ENCODE data around the gene TRPM4.
A peak's percentile ranks its signal among the peaks of the same experiment; 100 is the strongest.
"Not testable (repeated sequence)": the region's sequence is repeated elsewhere in the genome, so short reads cannot be mapped to it uniquely, and the experiment has no call there.

TRPM4 gene

DNA sequence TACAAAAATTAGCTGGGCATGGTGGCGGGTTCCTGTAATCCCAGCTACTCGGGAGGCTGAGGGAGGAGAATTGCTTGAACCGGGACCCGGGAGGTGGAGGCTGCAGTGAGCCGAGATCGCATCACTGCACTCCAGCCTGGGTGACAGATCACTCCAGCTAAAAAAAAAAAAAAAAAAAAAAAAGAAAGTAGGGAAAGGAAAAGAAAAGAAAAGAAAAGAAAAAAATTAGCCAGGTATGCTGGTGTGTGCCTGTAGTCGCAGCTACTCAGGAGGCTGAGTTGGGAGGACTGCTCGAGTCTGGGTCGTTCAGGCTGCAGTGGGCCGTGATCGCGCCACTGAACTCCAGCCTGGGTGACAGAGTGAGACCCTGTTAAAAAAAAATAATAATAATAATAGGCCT is 30.4 kb upstream of the TRPM4 start:
- DNase-seq: not testable (repeated sequence)

DNA sequence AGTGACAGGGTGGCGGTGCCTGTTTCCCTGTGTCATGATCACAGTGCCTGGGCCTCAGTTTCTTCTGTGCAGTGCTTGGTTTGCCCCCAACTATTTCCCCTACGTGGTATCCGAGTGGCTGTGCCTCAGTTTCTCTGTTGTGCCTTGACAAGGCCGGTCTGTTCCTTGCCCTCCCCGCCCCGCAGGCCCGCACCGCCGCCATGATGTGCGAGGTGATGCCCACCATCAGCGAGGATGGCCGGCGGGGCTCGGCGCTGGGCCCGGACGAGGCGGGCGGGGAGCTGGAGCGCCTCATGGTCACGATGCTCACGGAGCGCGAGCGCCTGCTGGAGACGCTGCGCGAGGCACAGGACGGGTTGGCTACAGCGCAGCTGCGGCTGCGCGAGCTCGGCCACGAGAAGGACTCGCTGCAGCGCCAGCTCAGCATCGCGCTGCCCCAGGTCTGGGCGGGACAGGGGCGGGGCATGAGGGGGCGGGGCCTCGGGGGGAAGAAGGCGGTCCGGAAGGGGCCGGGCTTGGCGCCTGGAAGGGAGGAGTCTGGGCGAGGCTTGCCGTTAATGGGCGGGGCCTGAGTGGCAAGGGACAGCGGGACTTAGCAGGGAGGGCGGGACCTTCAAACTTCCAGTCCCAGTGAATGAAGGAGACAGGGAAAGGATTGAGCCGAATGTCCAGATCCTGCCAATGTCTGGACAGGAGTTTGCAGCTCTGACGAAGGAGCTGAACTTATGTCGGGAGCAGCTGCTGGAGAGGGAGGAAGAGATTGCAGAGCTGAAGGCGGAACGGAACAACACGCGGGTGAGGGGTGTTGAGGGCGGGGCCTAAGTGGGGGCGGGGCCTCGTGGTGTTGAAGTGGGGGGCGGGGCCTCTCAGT is 29.7 kb upstream of the TRPM4 start:
- peak; percentile 99 for DNase-seq

DNA sequence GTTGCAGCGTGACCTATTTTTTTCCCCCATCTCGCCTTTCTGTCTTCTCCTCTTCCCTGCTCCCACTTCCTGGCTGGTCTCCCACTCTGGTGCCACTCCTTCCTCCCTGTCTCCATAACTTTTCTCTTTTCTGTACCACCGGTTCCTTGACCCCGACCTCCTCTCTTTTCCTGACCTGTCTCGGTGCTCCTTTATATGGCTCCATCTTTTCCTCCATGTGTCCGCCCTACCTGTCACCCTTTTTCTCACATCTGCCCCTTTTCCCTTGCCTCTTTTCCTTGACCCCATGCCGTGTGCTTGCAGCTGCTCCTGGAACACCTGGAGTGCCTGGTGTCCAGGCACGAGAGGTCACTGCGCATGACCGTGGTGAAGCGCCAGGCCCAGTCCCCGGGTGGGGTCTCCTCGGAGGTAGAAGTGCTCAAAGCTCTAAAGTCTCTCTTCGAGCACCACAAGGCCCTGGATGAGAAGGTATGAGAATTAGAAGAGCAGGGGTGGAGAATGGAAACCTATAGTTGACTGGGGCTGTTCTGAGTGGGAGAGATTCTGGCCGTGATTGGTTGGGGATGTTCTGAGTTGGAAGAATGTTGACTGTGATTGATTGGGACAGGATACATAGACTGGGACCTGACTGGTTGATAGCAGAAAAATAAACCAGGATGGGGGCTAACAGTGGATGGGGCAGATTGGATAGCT is 28.9 kb upstream of the TRPM4 start:
- no peak for DNase-seq

DNA sequence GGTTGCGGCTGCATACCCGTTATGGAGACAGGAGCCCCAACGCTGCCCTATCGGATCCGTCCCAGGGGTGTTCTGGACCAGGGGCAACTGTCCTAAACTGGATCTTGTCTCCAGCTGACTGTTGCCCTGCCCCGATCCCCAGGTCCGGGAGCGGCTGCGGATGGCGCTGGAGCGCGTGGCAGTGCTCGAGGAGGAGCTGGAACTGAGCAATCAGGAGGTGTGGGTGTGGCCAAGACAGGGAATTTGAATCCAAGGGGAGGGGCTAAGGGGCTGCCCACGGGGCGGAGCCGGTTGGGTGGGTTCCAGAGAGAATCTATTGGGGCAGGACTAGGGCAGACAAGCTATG is 28.4 kb upstream of the TRPM4 start:
- no peak for DNase-seq

DNA sequence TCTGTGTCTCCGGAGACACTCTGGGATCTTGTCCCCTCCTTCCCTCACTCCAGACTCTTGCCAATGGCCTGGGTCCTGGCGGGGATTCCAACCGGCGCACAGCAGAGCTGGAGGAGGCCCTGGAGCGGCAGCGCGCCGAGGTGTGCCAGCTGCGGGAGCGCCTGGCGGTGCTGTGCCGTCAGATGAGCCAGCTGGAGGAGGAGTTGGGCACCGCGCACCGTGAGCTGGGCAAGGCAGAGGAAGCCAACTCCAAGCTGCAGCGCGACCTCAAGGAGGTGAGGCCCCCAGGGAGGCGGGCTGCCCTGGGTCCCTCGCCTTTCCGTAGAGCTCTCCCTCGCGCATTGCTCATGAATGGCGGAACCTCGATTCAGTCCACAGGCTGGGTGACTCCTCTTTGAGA is 27.3 kb upstream of the TRPM4 start:
- peak; percentile 22 for DNase-seq

DNA sequence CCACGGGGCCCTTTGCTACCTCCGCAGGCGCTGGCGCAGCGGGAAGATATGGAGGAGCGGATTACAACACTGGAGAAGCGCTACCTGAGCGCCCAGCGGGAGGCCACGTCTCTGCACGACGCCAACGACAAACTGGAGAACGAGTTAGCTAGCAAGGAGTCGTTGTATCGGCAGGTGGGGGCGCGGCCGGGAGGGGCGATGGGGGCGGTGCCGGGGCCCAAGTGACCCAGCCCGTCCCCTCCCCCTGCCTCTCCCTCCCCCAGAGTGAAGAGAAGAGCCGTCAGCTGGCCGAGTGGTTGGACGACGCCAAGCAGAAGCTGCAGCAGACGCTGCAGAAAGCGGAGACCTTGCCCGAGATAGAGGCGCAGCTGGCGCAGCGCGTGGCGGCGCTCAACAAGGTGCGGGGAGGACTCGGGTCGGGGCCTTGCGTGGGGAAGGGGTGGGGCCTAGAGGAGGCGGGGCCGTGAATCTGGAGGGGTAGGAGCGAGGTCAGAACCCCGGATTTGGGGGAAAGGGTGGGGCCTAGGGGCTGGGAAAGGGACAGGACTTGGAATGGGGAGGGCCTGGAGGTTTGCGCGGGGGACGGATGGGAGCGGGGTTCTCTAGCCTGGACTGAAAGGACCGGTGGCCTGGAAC is 24.5 kb upstream of the TRPM4 start:
- peak; percentile 39 for DNase-seq

DNA sequence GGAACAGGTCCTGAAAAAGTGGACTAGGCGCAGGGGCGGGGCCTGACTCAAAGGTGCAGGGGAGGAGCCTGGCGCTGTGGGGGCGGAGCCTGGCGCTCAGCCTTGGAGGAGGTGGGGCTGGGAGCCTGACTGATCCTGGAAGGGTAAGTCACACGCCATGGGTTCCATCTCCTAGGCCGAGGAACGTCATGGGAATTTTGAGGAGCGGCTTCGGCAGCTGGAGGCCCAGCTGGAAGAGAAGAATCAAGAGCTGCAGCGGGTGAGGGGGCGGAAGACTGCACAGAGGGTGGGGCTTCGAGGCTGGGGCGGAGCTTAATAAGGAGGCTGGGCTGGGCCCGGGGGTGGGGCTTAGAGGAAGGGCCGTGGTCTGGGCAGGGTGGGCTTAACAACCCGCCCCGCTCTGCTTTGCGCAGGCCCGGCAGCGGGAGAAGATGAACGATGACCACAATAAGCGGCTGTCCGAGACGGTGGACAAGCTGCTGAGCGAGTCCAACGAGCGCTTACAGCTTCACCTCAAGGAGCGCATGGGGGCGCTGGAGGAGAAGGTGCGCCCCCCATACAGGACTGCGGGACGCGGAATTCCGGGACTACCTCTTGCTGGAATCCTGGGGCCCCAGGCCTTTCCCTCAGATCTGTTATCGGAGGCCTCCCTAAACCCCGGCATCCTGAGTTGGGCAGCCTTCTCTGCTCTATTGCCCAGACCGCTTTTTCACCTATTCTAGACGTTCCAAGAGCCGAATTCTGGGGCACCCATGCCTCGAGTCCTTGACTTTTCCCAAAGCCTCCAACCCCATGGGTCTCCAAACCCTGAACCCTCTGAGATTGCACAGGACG is 23.8 kb upstream of the TRPM4 start:
- peak; percentile 84 for DNase-seq

DNA sequence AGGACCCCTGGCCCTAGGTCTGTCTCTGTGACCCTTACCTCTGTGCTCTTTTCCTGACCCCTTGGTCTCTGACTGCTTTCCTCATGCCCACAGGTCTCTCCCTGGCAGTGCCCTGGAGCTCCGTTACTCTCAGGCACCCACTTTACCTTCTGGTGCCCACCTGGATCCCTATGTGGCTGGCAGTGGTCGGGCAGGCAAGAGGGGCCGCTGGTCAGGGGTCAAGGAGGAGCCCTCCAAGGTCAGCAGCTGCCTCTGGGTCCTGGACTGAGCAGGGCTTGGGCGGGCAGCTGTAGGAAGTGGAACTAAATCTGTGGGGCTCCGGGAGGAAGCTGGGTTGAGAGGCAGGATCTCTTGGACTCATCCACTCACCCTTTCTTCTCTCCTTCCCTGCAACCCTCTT is 21.9 kb upstream of the TRPM4 start:
- no peak for DNase-seq

DNA sequence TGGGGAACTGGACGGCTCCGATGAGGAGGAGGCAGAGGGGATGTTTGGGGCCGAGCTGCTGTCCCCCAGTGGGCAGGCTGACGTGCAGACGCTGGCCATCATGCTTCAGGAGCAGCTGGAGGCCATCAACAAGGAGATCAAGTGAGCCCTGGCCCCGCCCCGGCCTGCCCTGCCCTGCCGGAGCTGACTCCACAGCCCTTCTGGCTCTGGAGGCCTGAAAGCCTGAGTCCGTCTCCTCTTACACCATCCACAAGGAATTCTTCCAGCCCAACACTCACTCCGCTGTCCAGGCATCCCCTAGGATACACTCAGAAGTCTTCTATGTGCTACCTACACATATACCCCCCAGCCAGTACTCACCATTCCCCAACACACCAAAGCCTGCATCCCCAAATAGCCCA is 20.8 kb upstream of the TRPM4 start:
- DNase-seq: no peak

DNA sequence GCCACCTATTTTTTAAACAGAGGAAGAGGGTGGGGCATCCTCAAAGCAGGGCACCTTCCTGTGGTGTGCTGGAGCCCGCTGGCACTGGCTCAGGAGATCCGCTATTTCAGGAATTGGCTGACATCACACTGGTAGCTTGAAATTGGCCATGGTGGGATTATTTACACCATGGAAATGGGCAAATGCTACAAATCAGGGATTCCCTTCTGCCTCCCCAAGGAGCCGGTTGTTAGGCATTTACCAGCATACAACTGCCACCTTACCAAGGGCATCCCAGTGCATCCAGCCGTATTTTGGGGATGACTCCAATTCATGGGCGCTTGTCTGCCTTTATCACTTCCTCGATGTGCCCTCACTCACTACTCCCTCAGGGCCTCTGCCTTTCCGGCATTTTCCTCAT is 16.6 kb upstream of the TRPM4 start:
- DNase-seq: no peak

DNA sequence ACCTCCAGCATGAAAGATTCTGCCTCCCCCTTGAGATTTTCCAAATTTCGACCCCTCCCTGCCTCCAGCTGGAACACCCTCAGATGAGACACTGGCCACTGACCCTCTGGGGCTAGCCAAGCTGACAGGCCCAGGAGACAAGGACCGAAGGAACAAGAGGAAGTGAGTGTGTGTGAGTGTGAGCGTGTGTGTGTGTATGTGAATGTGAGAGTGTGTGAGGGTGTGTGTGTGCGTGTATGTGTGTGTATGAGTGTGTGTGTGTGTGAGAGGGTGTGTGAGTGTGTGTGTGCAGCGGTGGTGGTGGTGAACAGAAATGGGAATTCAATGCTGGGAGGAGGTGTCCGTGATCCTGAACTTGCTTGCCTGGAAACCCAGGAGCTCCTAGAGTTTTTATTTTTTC is 16.2 kb upstream of the TRPM4 start:
- no peak for DNase-seq

DNA sequence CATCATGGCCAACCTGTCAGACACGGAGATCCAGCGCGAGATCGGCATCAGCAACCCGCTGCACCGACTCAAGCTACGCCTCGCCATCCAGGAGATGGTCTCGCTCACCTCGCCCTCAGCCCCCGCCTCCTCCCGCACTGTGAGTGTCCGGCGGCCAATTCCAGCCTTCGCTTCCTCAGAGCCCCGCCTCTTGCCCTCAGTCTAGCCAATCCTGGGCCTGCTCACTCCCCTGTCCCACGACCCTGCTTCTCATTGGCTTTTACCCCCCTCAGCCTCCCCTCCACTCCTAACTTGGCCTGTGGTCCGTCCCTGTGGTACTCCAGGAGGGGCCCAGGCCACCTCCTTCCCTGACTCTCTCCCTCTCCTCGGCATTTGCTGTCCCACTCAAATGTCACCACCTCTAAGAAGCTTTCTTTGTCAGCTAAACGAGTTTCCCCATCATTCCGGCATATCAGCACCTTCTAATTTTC is 14.7 kb upstream of the TRPM4 start:
- DNase-seq: peak; percentile 95

DNA sequence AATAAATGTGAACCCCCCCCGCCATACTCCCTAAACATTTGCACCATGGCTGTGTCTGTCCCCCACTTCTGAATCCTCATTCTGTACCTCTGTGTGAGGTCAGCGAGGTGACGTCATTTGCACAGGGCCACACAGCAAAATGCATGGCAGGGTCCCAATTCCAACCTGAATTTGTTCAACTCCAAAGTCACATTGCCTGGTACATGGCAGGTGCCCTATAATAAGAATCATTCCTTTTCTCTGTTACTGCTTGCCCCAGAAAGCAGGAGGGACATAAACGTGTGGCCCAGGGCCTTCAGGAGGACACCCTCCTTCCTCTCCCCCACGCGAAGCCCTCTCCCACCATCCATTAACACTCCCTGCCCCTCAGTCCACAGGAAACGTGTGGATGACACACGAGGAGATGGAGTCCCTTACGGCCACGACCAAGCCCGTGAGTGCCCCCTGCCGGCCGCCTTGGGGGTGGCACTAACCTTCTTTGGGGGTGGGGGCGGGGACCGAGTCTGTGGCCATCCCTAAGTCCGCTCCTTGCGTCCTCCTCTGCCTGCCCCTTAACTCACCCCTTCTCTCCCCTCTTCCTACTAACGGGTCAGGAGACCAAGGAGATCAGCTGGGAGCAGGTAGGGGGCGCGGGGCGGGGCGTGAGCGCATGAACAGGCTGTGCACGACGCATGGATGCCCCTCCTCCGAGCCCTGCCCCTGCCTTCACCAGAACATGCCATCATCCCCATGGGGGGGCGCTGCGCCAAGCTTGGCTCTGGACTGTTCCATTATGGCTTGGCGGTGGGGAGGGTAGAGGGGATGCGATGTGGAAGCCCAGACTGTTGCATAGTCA is 11.8 kb upstream of the TRPM4 start:
- peak; percentile 87 for DNase-seq

DNA sequence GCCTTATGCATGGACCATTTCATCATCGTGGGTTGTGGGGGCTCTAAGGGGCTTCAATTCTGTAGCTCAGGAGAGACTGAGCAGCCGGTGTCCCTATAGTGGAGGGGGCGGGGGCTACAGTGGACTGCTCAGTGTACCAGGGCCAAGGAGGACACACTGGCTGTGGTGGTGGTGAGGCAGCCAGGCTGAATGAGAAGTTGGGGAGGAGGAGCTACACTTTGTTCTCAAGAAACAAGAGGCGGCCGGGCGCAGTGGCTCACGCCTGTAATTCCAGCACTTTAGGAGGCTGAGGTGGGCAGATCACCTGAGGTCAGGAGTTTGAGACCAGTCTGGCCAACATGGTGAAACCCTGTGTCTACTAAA is 11.2 kb upstream of the TRPM4 start:
- DNase-seq: not testable (repeated sequence)

DNA sequence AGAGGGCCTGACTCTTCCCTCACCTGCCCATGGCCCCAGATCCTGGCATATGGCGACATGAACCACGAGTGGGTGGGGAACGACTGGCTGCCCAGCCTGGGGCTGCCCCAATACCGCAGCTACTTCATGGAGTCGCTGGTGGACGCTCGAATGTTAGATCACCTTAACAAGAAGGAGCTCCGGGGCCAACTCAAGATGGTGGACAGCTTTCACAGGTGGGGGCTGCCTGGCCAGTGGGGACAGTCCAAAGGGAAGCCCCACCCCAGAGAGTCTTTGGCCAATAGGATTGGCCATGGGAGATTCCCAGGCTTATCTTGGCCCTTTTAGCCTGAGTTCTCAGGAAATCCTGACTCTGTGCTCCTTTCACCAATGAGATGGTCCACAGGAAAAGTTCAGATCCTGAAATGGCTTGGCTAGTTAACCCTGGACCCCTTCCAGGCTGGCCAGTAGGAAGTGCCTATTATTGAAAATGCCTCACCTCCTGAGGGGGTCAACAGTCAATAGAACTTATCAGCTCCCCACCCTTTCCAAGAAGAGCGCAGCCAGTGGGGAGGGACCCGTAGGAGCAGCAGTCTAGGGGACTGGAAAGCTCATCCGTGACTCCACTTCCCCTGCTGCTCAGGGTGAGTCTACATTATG is 9.4 kb upstream of the TRPM4 start:
- no peak for DNase-seq

DNA sequence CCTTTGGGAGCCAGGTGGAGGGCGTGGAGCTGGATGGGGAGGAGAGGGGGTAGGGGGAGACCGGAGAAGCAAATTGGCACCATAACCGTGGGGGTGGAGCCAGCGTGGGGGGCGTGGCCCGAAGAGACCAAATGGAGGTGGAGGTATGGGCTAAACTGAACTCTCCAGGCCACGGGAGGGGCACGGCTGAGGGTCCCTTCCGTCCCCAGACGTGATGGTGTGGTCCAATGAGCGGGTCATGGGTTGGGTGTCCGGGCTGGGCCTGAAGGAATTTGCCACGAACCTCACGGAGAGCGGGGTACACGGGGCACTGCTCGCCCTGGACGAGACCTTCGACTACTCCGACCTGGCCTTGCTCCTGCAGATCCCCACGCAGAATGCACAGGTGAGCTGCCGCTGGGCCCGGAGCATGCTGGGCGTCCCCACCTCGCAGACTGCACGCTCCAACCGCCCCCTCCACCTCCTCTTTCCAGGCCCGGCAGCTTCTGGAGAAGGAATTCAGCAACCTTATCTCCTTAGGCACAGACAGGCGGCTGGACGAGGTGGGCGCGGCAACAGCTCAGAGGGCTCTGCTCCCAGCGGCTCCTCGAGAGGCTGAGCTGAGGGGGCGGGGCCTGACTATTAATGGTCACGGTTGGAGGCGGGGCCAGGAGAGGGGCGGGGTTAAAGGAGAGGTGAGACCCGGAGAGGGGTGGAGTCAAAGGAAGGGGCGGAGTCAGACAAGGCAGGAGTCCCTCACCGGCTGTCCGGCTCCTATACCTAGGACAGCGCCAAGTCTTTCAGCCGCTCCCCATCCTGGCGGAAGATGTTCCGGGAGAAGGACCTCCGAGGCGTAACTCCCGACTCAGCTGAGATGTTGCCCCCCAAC is 8.6 kb upstream of the TRPM4 start:
- DNase-seq: peak; percentile 98

DNA sequence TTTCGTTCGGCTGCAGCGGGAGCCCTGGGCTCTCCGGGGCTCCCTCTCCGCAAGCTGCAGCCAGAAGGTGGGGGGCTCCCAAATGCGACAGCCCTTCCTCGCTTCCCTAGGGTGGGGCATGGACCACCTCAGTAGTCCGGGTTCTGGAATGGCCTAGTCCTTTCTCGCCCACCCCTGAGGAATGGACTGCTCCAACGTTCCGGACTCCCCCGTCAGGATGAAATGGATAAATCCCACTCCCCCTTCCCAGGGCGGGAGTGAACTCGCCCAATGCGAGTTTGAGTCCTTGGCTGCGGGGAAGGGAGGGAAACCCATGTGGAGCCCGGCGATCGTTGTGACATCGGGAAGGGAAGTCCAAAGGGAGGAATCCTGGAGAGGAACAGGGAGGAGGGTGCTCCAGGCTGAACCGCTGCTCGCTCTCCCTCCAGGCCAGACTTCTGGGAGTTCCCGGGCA is 7.9 kb upstream of the TRPM4 start:
- DNase-seq: peak; percentile 91

DNA sequence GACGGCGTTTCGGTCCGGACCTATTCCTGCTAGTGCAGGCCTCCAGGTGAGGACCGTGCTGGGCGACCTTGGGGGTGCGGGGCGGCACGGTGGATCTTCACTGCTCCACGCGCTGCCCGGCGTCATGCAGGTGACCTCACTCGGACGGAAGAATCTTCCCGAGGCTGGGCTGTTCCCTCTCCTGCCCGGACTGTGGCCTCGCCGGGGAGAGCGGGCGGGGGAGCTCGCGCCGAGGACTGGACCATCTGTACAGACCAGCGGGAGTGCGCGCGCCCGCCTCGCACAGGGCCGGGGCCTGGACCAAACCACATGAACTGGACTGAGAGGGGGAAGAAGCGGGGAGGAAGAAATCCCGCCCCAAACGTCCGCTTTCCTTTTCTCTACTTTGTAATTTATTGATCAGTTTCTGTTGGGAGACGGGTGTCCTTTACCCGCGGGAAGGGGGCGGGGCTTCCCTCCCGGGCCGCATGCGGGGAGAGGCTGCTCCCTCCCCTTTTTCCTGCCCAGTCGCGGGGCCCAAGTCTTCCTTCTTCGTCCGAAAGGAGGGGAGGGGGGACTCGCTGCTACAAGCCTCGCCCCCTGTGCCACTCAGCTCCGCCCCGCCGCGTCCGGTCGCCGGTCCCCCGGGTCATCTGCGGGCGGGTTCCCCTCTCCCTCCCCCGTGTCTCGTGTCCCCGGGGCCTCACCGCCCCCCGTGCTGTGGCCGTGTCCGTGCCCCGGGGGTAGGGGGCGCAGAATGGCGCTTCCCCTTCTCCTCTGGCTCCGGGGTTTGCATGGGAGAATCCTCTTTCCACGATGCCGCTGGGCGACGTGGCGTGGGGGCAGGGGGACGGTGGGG is 7.3 kb upstream of the TRPM4 start:
- DNase-seq: peak; percentile 94

DNA sequence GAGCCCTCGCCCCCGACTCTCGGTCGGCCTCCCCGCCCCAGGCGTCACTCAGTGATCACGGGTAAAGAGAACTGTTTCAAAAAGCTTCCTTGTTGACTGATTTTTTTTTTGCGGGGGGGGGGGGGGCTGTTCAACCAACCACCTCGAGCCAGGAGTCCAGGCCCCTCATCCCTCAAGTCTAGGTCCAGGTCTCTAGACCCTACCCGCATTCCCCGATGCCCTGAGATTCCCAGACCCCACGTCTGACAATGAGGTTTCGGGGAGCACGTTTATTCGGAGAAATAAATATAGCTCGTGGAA is 6.7 kb upstream of the TRPM4 start:
- DNase-seq: no peak

Data from femur (tissue), 1 donor.